Activated T-cell treated with anti-CD3 and anti-CD28 coated beads for 24 hours (primary cell): ENCODE data around the gene OPTN.

Experiments used
- DNase-seq: peaks from one replicate; pipeline ENCODE4 v3.0.0-alpha.2; 2020; ENCODE audit warnings: low read depth

Gene OPTN

GRCh38 chr10:13184276-13184675 is 84.3 kb downstream of the OPTN start:
- no peak for DNase-seq

DNA sequence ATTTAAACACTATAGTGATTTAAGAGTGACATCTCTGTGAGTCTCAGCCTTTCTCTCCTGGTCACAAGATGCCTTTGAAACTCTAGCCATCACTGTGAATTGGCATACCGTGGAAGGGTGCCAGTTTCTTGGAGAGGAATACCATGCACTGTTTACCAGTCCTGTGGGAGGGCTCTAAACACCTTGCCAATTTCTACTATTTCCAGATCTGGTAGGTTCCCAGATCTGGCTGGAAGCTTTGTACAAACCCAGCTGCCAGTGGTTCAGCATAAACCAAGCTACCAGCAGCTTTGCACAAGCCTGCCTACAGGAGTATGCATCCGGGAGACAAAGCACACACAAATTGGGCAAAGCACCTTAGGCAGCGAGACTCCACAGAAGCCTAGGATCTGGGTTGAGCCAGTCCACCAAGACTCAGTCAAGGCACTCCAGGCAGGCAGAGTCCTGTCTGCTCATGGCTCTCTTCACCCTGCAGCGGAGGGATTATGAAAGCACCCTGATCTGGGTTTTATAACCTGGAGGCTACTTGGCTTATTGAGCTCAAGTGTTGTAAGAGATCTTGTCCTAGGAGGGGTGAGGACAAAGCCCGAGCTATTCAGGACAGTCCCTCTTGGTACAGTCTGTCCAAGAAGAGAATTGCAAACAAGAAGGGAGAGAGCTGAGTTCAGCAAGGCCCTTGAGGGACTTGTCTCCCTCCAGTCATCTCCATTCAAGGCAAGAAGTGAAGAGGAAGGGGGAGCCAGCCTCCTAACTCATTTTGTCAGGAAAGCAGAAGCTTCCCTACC is 85.0 kb downstream of the OPTN start:
- no peak for DNase-seq

DNA sequence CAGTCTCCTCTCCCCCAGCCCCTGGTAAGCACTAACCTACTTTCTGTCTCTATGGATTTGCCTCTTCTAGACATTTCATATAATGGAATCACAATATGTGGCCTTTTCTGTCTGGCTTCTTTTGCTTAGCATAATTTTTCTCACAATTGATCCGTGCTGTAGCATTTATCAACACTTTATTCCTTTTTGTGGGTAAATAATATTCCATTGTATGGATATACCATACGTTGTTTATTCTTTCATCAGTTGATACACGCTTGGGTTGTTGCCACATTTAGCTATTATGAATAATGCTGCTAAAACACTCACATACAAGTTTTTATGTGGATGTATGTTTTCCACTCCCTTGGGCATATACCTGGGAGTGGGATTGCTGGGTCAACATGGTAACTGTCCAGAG is 87.2 kb downstream of the OPTN start:
- no peak for DNase-seq
